B cell (primary cell): ENCODE measurements around the gene LILRB3. TPM values are rescaled to one million over a fixed set of nuclear protein-coding genes. Genes with fewer than 3 reads are reported as not detected.
"Not testable (repeated sequence)": the region's sequence is repeated elsewhere in the genome, so short reads cannot be mapped to it uniquely, and the experiment has no call there.

Source experiments
- ATAC-seq: fragments of 200-7000 bp; cut with Tn5 transposase; one replicate; pipeline ENCODE4 v1.10.0; 2021; ENCODE audit warnings: low read depth, mild to moderate bottlenecking, moderate number of reproducible peaks, moderate library complexity
- CTCF ChIA-PET: fragments of 350-600 bp; sonication (Branson Sonifier 250); formaldehyde crosslinking; loops from one replicate; lab custom pipeline; 2021; ENCODE audit warnings: antibody characterized with exemption, inconsistent platforms; lab: Charles Lee
- POLR2A ChIA-PET: fragments of 350-600 bp; sonication (Branson Sonifier 250); formaldehyde crosslinking; loops from one replicate; lab custom pipeline; 2021; ENCODE audit warnings: antibody characterized with exemption; lab: Charles Lee
- DNase-seq: peaks from one replicate; pipeline ENCODE4 v3.0.0; 2013
- H2AFZ ChIP-seq: 2 replicates; pipeline ENCODE4 v1.6.1; 2012; ENCODE audit warnings: mild to moderate bottlenecking, low read depth, low read length; ENCODE audit not compliant: insufficient read depth, poor library complexity, severe bottlenecking
- H3K27ac ChIP-seq, 2 donors: 1 replicate in 1 of 2; 2 replicates in 1 of 2; pipeline ENCODE4 v1.5.1; 2012 to 2013; ENCODE audit warnings: low read length in 2 of 2, mild to moderate bottlenecking in 2 of 2, moderate library complexity in 1 of 2
- H3K27me3 ChIP-seq, 4 experiments: fragments of 200-600 bp in 1 of 4; sonication (generic) in 1 of 4; replicated peaks in 1 of 4; 1 replicate in 2 of 4; 2 replicates in 2 of 4; pipeline versions ENCODE4 v1.6.1 to v1.7.0; 2013 to 2016; ENCODE audit warnings: low read length in 3 of 4, mild to moderate bottlenecking in 2 of 4, mixed read lengths in 1 of 4, moderate library complexity in 1 of 4; ENCODE audit not compliant: insufficient read depth in 4 of 4, control insufficient read depth in 3 of 4; ENCODE audit errors: control extremely low read depth in 1 of 4
- H3K36me3 ChIP-seq, 2 experiments: replicated peaks in 1 of 2; 1 replicate in 1 of 2; 2 replicates in 1 of 2; pipeline versions ENCODE4 v1.6.1 to v1.7.1; 2013; ENCODE audit warnings: low read length in 1 of 2; ENCODE audit not compliant: insufficient read depth in 2 of 2, control insufficient read depth in 1 of 2; ENCODE audit errors: control extremely low read depth in 1 of 2, extremely low read depth in 1 of 2
- H3K4me1 ChIP-seq, 2 donors: fragments of 200-600 bp in 1 of 2; sonication (generic) in 1 of 2; 1 replicate in 1 of 2; 2 replicates in 1 of 2; pipeline versions ENCODE4 v1.5.1 to v1.6.1; 2013 to 2017; ENCODE audit warnings: low read length in 2 of 2; ENCODE audit not compliant: control insufficient read depth in 2 of 2, insufficient read depth in 2 of 2
- H3K4me2 ChIP-seq: replicated peaks from 2 replicates; pipeline ENCODE3; 2012; ENCODE audit warnings: mild to moderate bottlenecking, low read depth, low read length; ENCODE audit not compliant: poor library complexity, severe bottlenecking
- H3K4me3 ChIP-seq, 5 experiments: fragments of 200-600 bp in 1 of 5; sonication (generic) in 1 of 5; 1 replicate in 3 of 5; 2 replicates in 2 of 5; pipeline versions ENCODE4 v1.5.1 to v1.7.0; 2011 to 2016; ENCODE audit warnings: low read length in 4 of 5, mild to moderate bottlenecking in 4 of 5, low read depth in 2 of 5, control low read depth in 1 of 5, moderate library complexity in 1 of 5; ENCODE audit not compliant: insufficient read depth in 1 of 5; ENCODE audit errors: control extremely low read depth in 1 of 5, extremely low read depth in 1 of 5
- H3K79me2 ChIP-seq: fragments of 200-600 bp; sonication (generic); one replicate; pipeline ENCODE4 v1.6.0; 2016; ENCODE audit warnings: low read length; ENCODE audit not compliant: control insufficient read depth, insufficient read depth
- H3K9ac ChIP-seq: fragments of 200-600 bp; sonication (generic); 2 replicates; pipeline ENCODE4 v1.6.1; 2017; ENCODE audit warnings: mild to moderate bottlenecking, low read length, moderate library complexity
- H3K9me3 ChIP-seq, 3 donors: one replicate each; pipeline versions ENCODE4 v1.6.1 to v1.7.1; 2013; ENCODE audit warnings: low read length in 2 of 3; ENCODE audit not compliant: control insufficient read depth in 2 of 3, insufficient read depth in 1 of 3; ENCODE audit errors: control extremely low read depth in 1 of 3
- H4K20me1 ChIP-seq: 2 replicates; pipeline ENCODE4 v1.6.0; 2012; ENCODE audit warnings: mild to moderate bottlenecking, low read length; ENCODE audit not compliant: insufficient read depth, control insufficient read depth, poor library complexity, severe bottlenecking
- H3K27ac Mint-ChIP-seq: one replicate; pipeline ENCODE4 v1.8.0; 2021; ENCODE audit warnings: mixed read lengths
- H3K27me3 Mint-ChIP-seq: one replicate; pipeline ENCODE4 v1.8.0; 2021; ENCODE audit warnings: mixed read lengths
- H3K4me1 Mint-ChIP-seq: one replicate; pipeline ENCODE4 v1.8.0; 2021; ENCODE audit warnings: mixed read lengths
- H3K4me3 Mint-ChIP-seq: one replicate; pipeline ENCODE4 v1.8.0; 2021; ENCODE audit warnings: mixed read lengths
- H3K9me3 Mint-ChIP-seq: one replicate; pipeline ENCODE4 v1.8.0; 2022; ENCODE audit warnings: mixed read lengths; ENCODE audit not compliant: insufficient read depth
- CTCF ChIP-seq: fragments of 200-600 bp; IDR thresholded peaks from one replicate; pipeline ENCODE4 v1.8.0; 2022; ENCODE audit warnings: antibody characterized with exemption, mild to moderate bottlenecking
- EZH2 ChIP-seq: IDR thresholded peaks from 2 replicates; pipeline ENCODE4 v1.6.1; 2012; ENCODE audit warnings: borderline replicate concordance, low read depth, mild to moderate bottlenecking, moderate library complexity, low read length; ENCODE audit not compliant: insufficient read depth, poor library complexity, severe bottlenecking
- WGBS: methylation state at CpG from one replicate; pipeline ENCODE4 v1.1.5; 2013; ENCODE audit warnings: missing lambda C conversion rate; ENCODE audit not compliant: insufficient coverage; 5-methylcytosine and 5-hydroxymethylcytosine counted together
- intact Hi-C: fragments of 100-400 bp; cut with micrococcal nuclease; formaldehyde crosslinking; loops from one replicate; pipeline ENCODE4 v1.10.0; 2022
- polyA plus RNA-seq: library from polyadenylated mRNA; depleted of rRNA; stranded (reverse); fragments of >200 nt; gene quantifications from 2 replicates; pipeline ENCODE4 v1.2.3, GENCODE V29; 2012
- total RNA-seq, 2 donors: library from RNA; stranded (reverse); fragments of 120-200 nt in 1 of 2; gene quantifications; 1 replicate in 1 of 2; 2 replicates in 1 of 2; pipeline versions ENCODE4 v1.2.3 to v1.2.4, GENCODE V29; 2013 to 2022

Gene LILRB3
- total and polyA plus RNA-seq, 2 donors (not counting 1 experiment from before 2014, with no cell fraction given): 0.25 to 2.3 TPM

- DNase-seq (no peak), ATAC-seq (no peak)
- POLR2A ChIA-PET: no interaction called here
- Histone ChIP-seq H3K36me3 (peaks cover 0 to 3% of the 10 kb centered on the region in 2 experiments), H3K9ac (no peak overlapping the region), H3K4me3 (no peak overlapping the region), H3K9me3 (no peaks in the 10 kb centered on the region), H3K79me2 (no peaks in the 10 kb centered on the region), H4K20me1 (peaks cover 12% of the 10 kb centered on the region), H3K4me1 (peaks cover 11% of the 10 kb centered on the region in 2 donors), H2AFZ (no peak overlapping the region), H3K4me2 (no peak overlapping the region), H3K27ac (no peak overlapping the region), H3K27me3 (no peaks in the 10 kb centered on the region)
- Mint-ChIP-seq H3K4me3 (no peak overlapping the region), H3K4me1 (peaks cover 17% of the 10 kb centered on the region), H3K27me3 (no peaks in the 10 kb centered on the region), H3K27ac (no peak overlapping the region), H3K9me3 (no peaks in the 10 kb centered on the region)
- TF ChIP-seq CTCF (no peak), EZH2 (no peak)
- WGBS: 95% methylated on average over 5 of the region's 8 CpGs
- CTCF ChIA-PET: no interaction called here
- intact Hi-C loops: loop anchor here (5.0 kb wide), 1 partner anchor 46 kb away; no protein-coding TSS in a partner anchor
Measured at GRCh38 chr19:54186351-54186750, 36.5 kb downstream of the LILRB3 start.

- Mint-ChIP-seq H3K27ac (no peak overlapping the region), H3K9me3 (no peaks in the 10 kb centered on the region), H3K4me1 (peaks cover 8% of the 10 kb centered on the region), H3K4me3 (no peak overlapping the region), H3K27me3 (no peaks in the 10 kb centered on the region)
- H3K79me2 ChIP-seq: no peaks in the 10 kb centered on the region
- H3K4me3 ChIP-seq: no peak overlapping the region
- 89% methylated on average over 11 of the region's 11 CpGs for WGBS
- H2AFZ ChIP-seq: no peak overlapping the region
- no peaks in the 10 kb centered on the region for H3K27me3 ChIP-seq
- ATAC-seq (no peak), DNase-seq (no peak)
- intact Hi-C loops: no loop called here
- H3K9me3 ChIP-seq: no peaks in the 10 kb centered on the region
- no peak for TF ChIP-seq CTCF
- TF ChIP-seq EZH2: no peak
- H3K9ac ChIP-seq: no peak overlapping the region
- H3K36me3 ChIP-seq: peaks cover 0 to 9% of the 10 kb centered on the region in 2 experiments
- H4K20me1 ChIP-seq: peaks cover 5% of the 10 kb centered on the region
- peaks cover 5 to 6% of the 10 kb centered on the region in 2 donors for H3K4me1 ChIP-seq
- no peak overlapping the region for H3K27ac ChIP-seq
- no peak overlapping the region for H3K4me2 ChIP-seq
- POLR2A ChIA-PET: no interaction called here
- CTCF ChIA-PET: interaction anchor here (0.6 kb wide), 1 partner anchor 16 kb away, joined by 3 read pairs; no protein-coding TSS in a partner anchor
Measured at GRCh38 chr19:54183431-54183830, 39.4 kb downstream of the LILRB3 start.

GRCh38 chr19:54181894-54182293 is 40.9 kb downstream of the LILRB3 start:
- H3K27ac Mint-ChIP-seq, CTCF ChIA-PET, H2AFZ ChIP-seq, H3K4me3 ChIP-seq, H3K9me3 ChIP-seq, H3K27me3 ChIP-seq, H3K27me3 Mint-ChIP-seq, H3K36me3 ChIP-seq, ATAC-seq, H3K79me2 ChIP-seq, DNase-seq, H4K20me1 ChIP-seq, H3K9me3 Mint-ChIP-seq, H3K4me3 Mint-ChIP-seq, H3K4me1 ChIP-seq, H3K4me2 ChIP-seq, H3K4me1 Mint-ChIP-seq, H3K27ac ChIP-seq, intact Hi-C loops, H3K9ac ChIP-seq: not testable (repeated sequence)
- WGBS: 89% methylated on average over 1 of the region's 3 CpGs
- POLR2A ChIA-PET: interaction anchor here (0.6 kb wide), 1 partner anchor 26 kb away, joined by 6 read pairs; no protein-coding TSS in a partner anchor
